Measurements from ENCODE around the gene MAN2C1.

Gene MAN2C1

GRCh38 chr15:75347222-75348033 is 21.0 kb downstream of the MAN2C1 start (continued):
- no peak for TF ChIP-seq ZNF580 (tag by site-specific recombination; IDR thresholded peaks at IDR 0.05)
- peak; percentile 25; the same call in 1 of the 2 replicates for TF ChIP-seq ZNF449 (tag by site-specific recombination; IDR thresholded peaks at IDR 0.05)
- peak; percentile 99 for TF ChIP-seq ZBTB20 (tag by site-specific recombination; IDR thresholded peaks at IDR 0.05)
- TF ChIP-seq ZNF155 (tag by site-specific recombination; IDR thresholded peaks at IDR 0.05), result no peak
- TF ChIP-seq, protein P1, sequence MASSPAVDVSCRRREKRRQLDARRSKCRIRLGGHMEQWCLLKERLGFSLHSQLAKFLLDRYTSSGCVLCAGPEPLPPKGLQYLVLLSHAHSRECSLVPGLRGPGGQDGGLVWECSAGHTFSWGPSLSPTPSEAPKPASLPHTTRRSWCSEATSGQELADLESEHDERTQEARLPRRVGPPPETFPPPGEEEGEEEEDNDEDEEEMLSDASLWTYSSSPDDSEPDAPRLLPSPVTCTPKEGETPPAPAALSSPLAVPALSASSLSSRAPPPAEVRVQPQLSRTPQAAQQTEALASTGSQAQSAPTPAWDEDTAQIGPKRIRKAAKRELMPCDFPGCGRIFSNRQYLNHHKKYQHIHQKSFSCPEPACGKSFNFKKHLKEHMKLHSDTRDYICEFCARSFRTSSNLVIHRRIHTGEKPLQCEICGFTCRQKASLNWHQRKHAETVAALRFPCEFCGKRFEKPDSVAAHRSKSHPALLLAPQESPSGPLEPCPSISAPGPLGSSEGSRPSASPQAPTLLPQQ (tag by site-specific recombination; IDR thresholded peaks at IDR 0.05), result peak; percentile 65; the same call in 1 of the 2 replicates
- peak; percentile 74; the same call in 1 of the 2 replicates for TF ChIP-seq ZSCAN23 (tag by site-specific recombination; IDR thresholded peaks at IDR 0.05)
- peak; percentile 95 for TF ChIP-seq ZEB2 (tag by site-specific recombination; IDR thresholded peaks at IDR 0.05)
- TF ChIP-seq ZBTB44 (tag by site-specific recombination; IDR thresholded peaks at IDR 0.05), result 0 out of 2 replicates have a peak, but pooled peaks have one; percentile 49
- TF ChIP-seq, protein P2, sequence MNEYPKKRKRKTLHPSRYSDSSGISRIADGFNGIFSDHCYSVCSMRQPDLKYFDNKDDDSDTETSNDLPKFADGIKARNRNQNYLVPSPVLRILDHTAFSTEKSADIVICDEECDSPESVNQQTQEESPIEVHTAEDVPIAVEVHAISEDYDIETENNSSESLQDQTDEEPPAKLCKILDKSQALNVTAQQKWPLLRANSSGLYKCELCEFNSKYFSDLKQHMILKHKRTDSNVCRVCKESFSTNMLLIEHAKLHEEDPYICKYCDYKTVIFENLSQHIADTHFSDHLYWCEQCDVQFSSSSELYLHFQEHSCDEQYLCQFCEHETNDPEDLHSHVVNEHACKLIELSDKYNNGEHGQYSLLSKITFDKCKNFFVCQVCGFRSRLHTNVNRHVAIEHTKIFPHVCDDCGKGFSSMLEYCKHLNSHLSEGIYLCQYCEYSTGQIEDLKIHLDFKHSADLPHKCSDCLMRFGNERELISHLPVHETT (tag by site-specific recombination; IDR thresholded peaks at IDR 0.05), result peak; percentile 82
- TF ChIP-seq ZNF785 (tag by site-specific recombination; IDR thresholded peaks at IDR 0.05), result no peak; the same call in 1 of the 2 replicates
- no peak for TF ChIP-seq ZNF658 (tag by site-specific recombination; IDR thresholded peaks at IDR 0.05)
- peak; percentile 88 for TF ChIP-seq SP7 (tag by site-specific recombination; IDR thresholded peaks at IDR 0.05)
- no peak for TF ChIP-seq ZNF777 (tag by site-specific recombination; IDR thresholded peaks at IDR 0.05; ENCODE audit: borderline replicate concordance)
- peak; percentile 67 for TF ChIP-seq ZIC2 (tag by site-specific recombination; IDR thresholded peaks at IDR 0.05)
- peak; percentile 85 for TF ChIP-seq ZBTB7A (tag by site-specific recombination; IDR thresholded peaks at IDR 0.05; ENCODE audit: low read depth)
- TF ChIP-seq ZNF837 (tag by site-specific recombination; IDR thresholded peaks at IDR 0.05), result 0 out of 2 replicates have a peak, but pooled peaks have one; percentile 16
- TF ChIP-seq ZXDB (tag by site-specific recombination; IDR thresholded peaks at IDR 0.05), result peak; percentile 96
- TF ChIP-seq ZNF776 (tag by site-specific recombination; IDR thresholded peaks at IDR 0.05; ENCODE audit: borderline replicate concordance), result no peak
- TF ChIP-seq CTCF (tag by site-specific recombination; IDR thresholded peaks at IDR 0.05), result peak; percentile 84
